NB4 (cell line): Measurements from ENCODE around the gene KDSR.

ENCODE experiments used
- POLR2A ChIP-seq: IDR thresholded peaks from 2 replicates; pipeline ENCODE4 v1.6.1; 2011; ENCODE audit warnings: mild to moderate bottlenecking; ENCODE audit not compliant: insufficient read length; ENCODE audit errors: extremely low read depth
- TF ChIP-seq, protein P1 (sequence below): IDR thresholded peaks from one replicate; pipeline ENCODE4 v1.5.1; 2012; ENCODE audit warnings: low read depth, low read length

DNA sequence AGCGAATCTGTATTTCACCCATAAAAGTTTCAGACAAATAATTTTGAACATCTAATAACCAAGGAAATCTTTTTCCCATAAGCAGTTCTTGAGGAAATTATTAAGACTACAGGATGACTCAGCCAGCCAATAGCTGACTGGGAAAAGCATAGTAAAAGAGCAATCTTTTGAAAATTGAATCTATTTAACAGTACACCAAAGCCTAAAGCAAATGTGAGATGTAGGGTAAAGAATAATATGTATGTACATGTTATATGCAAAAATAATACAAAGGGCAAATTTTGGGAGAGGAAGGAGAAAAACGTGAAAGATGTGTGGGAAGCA is 12.6 kb upstream of the KDSR start:
- TF ChIP-seq, protein P1, sequence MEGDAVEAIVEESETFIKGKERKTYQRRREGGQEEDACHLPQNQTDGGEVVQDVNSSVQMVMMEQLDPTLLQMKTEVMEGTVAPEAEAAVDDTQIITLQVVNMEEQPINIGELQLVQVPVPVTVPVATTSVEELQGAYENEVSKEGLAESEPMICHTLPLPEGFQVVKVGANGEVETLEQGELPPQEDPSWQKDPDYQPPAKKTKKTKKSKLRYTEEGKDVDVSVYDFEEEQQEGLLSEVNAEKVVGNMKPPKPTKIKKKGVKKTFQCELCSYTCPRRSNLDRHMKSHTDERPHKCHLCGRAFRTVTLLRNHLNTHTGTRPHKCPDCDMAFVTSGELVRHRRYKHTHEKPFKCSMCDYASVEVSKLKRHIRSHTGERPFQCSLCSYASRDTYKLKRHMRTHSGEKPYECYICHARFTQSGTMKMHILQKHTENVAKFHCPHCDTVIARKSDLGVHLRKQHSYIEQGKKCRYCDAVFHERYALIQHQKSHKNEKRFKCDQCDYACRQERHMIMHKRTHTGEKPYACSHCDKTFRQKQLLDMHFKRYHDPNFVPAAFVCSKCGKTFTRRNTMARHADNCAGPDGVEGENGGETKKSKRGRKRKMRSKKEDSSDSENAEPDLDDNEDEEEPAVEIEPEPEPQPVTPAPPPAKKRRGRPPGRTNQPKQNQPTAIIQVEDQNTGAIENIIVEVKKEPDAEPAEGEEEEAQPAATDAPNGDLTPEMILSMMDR = no peak
- TF ChIP-seq POLR2A = no peak
